ENCODE results near the gene ASF1A.

DNA sequence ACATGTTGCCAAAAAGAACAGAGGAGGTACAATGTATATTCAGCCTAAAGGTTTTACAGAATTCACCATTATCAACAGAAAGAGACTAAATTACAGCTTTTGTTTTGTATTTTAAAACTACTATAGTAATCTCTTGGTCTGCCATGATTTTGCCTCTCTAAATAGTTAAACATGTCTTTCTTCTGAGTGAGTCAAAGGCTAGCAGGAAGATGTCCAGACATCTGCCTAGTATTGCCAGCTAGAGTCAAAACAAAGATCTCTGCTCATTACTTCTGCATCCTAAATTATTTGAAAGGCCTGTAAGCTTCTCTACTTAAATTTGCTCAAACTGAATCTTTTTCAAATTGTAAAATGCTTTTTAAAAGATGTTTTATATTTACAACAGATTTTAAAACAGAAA is 8.8 kb downstream of the ASF1A start:
- TF ChIP-seq, protein P1, sequence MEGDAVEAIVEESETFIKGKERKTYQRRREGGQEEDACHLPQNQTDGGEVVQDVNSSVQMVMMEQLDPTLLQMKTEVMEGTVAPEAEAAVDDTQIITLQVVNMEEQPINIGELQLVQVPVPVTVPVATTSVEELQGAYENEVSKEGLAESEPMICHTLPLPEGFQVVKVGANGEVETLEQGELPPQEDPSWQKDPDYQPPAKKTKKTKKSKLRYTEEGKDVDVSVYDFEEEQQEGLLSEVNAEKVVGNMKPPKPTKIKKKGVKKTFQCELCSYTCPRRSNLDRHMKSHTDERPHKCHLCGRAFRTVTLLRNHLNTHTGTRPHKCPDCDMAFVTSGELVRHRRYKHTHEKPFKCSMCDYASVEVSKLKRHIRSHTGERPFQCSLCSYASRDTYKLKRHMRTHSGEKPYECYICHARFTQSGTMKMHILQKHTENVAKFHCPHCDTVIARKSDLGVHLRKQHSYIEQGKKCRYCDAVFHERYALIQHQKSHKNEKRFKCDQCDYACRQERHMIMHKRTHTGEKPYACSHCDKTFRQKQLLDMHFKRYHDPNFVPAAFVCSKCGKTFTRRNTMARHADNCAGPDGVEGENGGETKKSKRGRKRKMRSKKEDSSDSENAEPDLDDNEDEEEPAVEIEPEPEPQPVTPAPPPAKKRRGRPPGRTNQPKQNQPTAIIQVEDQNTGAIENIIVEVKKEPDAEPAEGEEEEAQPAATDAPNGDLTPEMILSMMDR (IDR thresholded peaks at IDR 0.05; ENCODE audit: poor library complexity) = no peak
- no peak for TF ChIP-seq EZH2 (IDR thresholded peaks at IDR 0.05; ENCODE audit: borderline replicate concordance)

All from hepatocyte (in vitro differentiated cells).